Measurements from ENCODE around the gene ERCC1.

Gene ERCC1

DNA sequence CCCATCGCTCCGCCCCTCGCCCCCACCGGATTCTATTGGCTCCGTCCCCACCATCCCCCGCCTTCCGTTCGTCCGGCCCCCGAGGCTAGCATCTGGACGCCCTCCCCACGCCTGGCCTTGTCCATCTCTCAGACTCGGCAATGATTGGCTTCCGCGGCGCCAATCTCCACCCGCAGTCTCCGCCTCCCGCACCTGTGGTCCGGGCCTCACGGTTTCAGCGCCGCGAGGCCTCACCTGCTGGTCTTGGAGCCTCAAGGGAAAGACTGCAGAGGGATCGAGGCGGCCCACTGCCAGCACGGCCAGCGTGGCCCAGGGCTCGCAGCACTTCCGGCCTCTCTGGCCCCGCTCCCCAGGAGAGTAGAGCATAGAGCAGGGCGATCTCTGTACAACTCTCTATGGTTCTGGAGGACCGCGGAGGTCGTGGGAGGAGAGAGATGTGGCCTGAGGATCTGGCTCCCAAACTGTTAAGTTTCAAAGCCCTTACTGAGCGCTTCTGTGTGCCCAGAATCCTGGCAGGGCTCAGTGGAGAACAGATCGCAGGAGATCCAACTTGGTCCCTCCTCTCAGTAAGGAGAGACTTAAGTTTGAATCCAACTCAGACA, at the start of gene ERCC1:
ERCC1 (minus strand) TSS at position 329 of the 602 bp plus-strand sequence. CDS start 543 bp downstream, outside the sequence.
- no peak for DNase-seq (ENCODE audit: low read depth, low spot score)

- DNase-seq (ENCODE audit: low read depth, low spot score), result no peak
Observed at GRCh38 chr19:45473367-45473681, 49.6 kb upstream of the ERCC1 start.

- DNase-seq (ENCODE audit: low read depth, low spot score), result no peak
Observed at GRCh38 chr19:45472563-45473366, 49.0 kb upstream of the ERCC1 start.

GRCh38 chr19:45471931-45472562, 48.3 kb upstream of the ERCC1 start:
- no peak for DNase-seq (ENCODE audit: low read depth, low spot score)

DNA sequence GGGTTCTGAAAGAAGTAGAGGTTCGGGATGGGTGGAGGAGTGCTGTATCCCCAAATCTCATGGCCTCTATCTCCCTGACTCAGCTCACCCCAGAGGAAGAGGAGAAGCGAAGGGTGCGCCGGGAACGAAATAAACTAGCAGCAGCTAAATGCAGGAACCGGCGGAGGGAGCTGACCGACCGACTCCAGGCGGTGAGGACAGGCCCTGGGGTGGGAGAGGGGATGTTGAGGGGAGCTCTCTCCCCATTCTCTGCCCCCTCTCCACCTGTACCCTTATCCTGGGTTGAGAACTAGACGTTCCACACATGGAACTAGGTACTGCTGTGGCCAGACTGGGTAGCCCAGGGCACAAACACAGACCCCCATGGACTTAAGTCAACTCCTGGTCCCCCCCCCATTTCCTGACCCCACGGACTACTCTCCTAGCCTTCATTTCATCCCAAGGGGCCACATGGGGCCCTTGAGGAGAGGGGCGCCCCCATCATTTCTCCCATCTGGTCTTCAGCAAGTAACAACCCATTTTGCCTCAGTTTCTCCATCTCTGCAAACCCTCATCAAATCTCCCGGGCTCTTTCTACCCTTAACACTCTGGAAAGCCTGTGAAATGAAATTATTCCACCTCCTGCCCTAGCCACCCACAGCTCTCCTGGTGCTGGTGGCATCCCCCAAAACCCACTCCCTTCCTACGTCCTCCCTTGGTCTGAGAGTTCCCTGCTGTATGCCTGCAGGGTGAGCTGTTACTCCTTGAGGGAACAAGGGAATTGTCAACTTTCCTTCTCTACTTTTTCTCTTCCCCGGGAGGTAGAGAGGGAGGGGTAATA, 47.6 kb upstream of the ERCC1 start:
- no peak for DNase-seq (ENCODE audit: low read depth, low spot score)

DNA sequence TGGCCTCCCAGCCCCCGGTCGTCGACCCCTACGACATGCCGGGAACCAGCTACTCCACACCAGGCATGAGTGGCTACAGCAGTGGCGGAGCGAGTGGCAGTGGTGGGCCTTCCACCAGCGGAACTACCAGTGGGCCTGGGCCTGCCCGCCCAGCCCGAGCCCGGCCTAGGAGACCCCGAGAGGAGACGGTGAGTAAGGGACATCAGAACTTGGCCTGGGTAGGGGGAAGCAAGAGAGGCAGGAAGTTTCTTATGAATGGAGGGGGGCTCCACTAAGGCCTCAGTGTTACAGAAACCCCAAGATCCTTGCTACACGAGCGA, 47.0 kb upstream of the ERCC1 start:
- DNase-seq (ENCODE audit: low read depth, low spot score), result no peak

- no peak for DNase-seq (ENCODE audit: low read depth, low spot score)
Observed at GRCh38 chr19:45469945-45470761, 46.4 kb upstream of the ERCC1 start.

GRCh38 chr19:45469132-45469944, 45.6 kb upstream of the ERCC1 start:
- peak; percentile 86 for DNase-seq (ENCODE audit: low read depth, low spot score)

GRCh38 chr19:45468803-45469131, 45.0 kb upstream of the ERCC1 start:
- DNase-seq (ENCODE audit: low read depth, low spot score), result no peak

DNA sequence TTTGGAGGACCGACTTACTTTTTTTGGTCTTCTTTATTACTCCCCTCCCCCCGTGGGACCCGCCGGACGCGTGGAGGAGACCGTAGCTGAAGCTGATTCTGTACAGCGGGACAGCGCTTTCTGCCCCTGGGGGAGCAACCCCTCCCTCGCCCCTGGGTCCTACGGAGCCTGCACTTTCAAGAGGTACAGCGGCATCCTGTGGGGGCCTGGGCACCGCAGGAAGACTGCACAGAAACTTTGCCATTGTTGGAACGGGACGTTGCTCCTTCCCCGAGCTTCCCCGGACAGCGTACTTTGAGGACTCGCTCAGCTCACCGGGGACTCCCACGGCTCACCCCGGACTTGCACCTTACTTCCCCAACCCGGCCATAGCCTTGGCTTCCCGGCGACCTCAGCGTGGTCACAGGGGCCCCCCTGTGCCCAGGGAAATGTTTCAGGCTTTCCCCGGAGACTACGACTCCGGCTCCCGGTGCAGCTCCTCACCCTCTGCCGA, 44.5 kb upstream of the ERCC1 start:
- DNase-seq (ENCODE audit: low read depth, low spot score), result no peak

DNA sequence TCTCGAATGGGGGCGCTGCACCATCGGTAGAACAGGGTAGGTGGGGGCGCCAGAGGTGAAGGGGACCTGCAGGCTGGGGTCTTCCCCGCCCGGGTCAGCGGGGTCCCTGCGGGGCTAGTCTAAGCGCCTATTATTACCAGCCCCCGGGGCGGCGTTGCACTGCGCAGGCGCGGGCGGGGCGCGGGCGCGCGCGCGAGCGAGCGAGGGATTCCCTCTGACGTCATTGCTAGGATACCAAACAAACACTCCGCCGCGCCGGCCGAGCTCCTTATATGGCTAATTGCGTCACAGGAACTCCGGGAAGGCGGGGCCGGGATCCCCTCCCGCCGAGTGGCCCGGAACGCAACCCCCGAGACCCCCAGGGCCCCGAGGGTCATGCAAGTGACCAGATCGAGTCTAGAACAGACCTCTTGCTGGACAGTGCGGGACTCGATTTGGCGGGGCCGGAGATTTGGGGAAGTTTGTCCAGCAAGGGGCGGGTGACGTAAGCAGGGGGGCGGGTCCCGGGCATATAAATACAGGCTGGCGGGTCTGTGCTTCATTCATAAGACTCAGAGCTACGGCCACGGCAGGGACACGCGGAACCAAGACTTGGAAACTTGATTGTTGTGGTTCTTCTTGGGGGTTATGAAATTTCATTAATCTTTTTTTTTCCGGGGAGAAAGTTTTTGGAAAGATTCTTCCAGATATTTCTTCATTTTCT, 43.9 kb upstream of the ERCC1 start, which contains the start of gene FOSB:
FOSB (plus strand) TSS at position 541 of the 703 bp plus-strand sequence. CDS start 591 bp downstream, outside the sequence.
- peak; percentile 76 for DNase-seq (ENCODE audit: low read depth, low spot score)

- no peak for DNase-seq (ENCODE audit: low read depth, low spot score)
Observed at GRCh38 chr19:45467115-45467455, 43.4 kb upstream of the ERCC1 start.

DNA sequence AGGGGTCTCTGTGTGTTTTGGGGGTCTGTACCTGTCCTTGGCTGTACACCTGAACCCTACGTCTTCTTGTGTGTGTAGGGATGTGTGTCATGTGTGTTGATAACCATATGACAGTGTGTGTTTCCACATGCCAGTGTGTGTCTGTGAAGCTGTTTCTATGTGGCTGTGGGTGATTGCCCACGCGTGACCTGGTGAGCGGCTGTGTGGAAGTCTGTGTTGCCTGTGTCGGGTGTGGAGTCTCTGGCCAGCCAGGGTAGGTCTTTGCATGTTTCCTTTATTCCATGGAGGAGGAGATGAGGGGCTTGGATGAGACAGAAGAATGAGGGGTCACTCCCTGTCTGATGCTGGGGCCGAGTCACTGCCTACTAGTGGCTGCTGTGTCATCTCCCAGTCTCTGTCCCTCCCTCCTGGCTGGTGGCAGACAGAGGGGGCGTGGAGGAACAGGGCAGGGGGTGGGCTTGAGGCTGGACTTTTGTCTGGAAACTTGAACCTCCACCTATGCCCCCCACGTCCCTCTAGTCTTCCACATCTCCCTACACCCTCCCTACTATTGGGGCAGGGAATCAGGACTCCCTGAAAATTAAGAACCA, 41.2 kb upstream of the ERCC1 start:
- no peak for DNase-seq (ENCODE audit: low read depth, low spot score)

GRCh38 chr19:45464274-45464673, 40.6 kb upstream of the ERCC1 start:
- no peak for DNase-seq (ENCODE audit: low read depth, low spot score)

- DNase-seq (ENCODE audit: low read depth, low spot score), result no peak
Observed at GRCh38 chr19:45463241-45463640, 39.5 kb upstream of the ERCC1 start.

DNA sequence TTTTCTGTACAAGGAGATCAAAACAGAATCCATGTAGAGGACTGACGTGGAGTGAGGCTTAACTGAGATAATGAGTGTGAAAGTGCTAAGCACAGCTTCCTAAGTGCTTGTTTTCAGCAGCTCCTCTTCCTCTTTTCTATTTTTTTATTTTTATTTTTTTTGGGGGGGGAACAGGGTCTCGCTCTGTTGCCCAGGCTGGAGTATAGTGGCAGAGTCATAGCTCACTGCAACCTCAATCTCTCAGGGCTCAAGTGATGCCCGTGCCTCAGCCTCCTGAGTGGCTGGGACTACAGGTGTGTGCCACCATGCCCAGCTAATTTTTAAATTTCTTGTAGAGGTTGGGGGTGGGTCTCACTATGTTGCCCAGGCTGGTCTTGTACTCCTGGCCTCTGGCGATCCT, 38.5 kb upstream of the ERCC1 start:
- no peak for DNase-seq (ENCODE audit: low read depth, low spot score)

- DNase-seq (ENCODE audit: low read depth, low spot score), result no peak
Observed at GRCh38 chr19:45460807-45461347, 37.2 kb upstream of the ERCC1 start.

DNA sequence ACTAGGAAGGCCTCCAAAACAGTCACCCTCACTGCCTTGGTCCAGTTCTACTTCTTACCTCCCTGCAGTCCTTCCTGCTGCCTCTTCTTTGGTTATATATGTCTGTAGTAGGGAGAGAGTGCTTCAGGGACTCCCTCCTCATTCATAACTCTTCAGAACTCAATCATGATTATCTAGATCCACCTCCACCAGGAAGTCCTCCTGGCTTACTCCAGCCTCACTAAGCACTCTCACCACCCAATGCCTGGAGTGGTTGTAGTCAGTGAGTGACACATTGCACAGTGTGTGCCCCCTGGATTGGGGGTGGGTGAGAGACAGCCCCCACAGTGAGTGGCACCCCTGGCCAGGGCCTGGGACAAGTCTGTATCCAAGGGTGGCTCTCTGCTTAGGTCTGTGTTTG, 34.1 kb upstream of the ERCC1 start:
- no peak for DNase-seq (ENCODE audit: low read depth, low spot score)

DNA sequence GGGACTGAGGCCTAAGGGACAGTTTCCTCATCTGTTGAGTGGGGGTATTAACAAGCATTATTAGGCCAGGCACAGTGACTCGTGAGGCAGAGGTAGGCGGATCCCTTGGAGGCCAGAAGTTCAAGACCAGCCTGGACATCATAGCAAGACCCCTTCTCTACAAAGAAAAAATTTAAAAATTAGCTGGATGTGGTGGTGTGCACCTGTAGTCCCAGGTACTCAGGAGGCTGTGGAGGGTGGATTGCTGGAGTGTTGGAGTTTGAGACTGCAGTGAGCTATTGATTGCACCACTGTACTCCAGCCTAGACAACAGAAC, 32.7 kb upstream of the ERCC1 start:
- no peak for DNase-seq (ENCODE audit: low read depth, low spot score)
